Naive thymus-derived CD8-positive, alpha-beta T cell (primary cell): ENCODE data around the gene FAM217A. TPM values are rescaled to one million over a fixed set of nuclear protein-coding genes. Genes with fewer than 3 reads are reported as not detected.
"Not testable (repeated sequence)": the region's sequence is repeated elsewhere in the genome, so short reads cannot be mapped to it uniquely, and the experiment has no call there.

ENCODE experiments used
- ATAC-seq, 2 donors: fragments of 150-1000 bp; cut with Tn5 transposase in 1 of 2; sonication (Bioruptor Pico), chemical (Tn5 transposase) in 1 of 2; 1 replicate in 1 of 2; 2 replicates in 1 of 2; pipeline ENCODE4 v1.10.0; 2021; ENCODE audit warnings: mild to moderate bottlenecking in 2 of 2, moderate library complexity in 2 of 2
- POLR2A ChIA-PET: fragments of 350-600 bp; sonication (Branson Sonifier 250); formaldehyde crosslinking; loops from one replicate; lab custom pipeline; 2021; ENCODE audit warnings: antibody characterized with exemption; lab: Charles Lee
- DNase-seq, 10 donors: peaks; one replicate each; pipeline versions ENCODE4 v3.0.0 to v3.0.0-alpha.2; 2020 to 2022
- H3K27ac Mint-ChIP-seq, 10 donors: one replicate each; pipeline ENCODE4 v1.8.0; 2020 to 2022; ENCODE audit warnings: mild to moderate bottlenecking in 10 of 10, mixed read lengths in 10 of 10, moderate library complexity in 4 of 10, inconsistent platforms in 1 of 10
- H3K27me3 Mint-ChIP-seq, 5 donors: one replicate each; pipeline ENCODE4 v1.8.0; 2021 to 2022; ENCODE audit warnings: mixed read lengths in 5 of 5
- H3K36me3 Mint-ChIP-seq, 3 donors: one replicate each; pipeline ENCODE4 v1.8.0; 2020 to 2022; ENCODE audit warnings: mixed read lengths in 3 of 3, mild to moderate bottlenecking in 2 of 3, inconsistent platforms in 1 of 3
- H3K4me1 Mint-ChIP-seq, 4 donors: one replicate each; pipeline ENCODE4 v1.8.0; 2021 to 2022; ENCODE audit warnings: mixed read lengths in 4 of 4
- H3K4me3 Mint-ChIP-seq, 10 donors: one replicate each; pipeline ENCODE4 v1.8.0; 2020 to 2022; ENCODE audit warnings: mild to moderate bottlenecking in 10 of 10, mixed read lengths in 10 of 10, moderate library complexity in 6 of 10, inconsistent platforms in 1 of 10
- H3K9me3 Mint-ChIP-seq, 9 donors: one replicate each; pipeline ENCODE4 v1.8.0; 2020 to 2022; ENCODE audit warnings: mixed read lengths in 9 of 9, mild to moderate bottlenecking in 3 of 9, inconsistent platforms in 1 of 9, moderate library complexity in 1 of 9
- polyA plus RNA-seq, 3 donors: library from polyadenylated mRNA; unstranded; fragments of 300-500 nt; fragmentation: Illumina TruSeq; gene quantifications; one replicate each; pipeline ENCODE4 v1.2.3, GENCODE V29; 2021
- total RNA-seq, 8 experiments: library from RNA in 2 of 8; stranded (reverse) in 2 of 8; gene quantifications; one replicate each; pipeline ENCODE4 v1.2.3 and lab custom pipeline; 2021 to 2026

Gene FAM217A
- total and polyA plus RNA-seq, 5 experiments from 2014 or later = 0.08 to 0.23 TPM; not detected in 3

DNA sequence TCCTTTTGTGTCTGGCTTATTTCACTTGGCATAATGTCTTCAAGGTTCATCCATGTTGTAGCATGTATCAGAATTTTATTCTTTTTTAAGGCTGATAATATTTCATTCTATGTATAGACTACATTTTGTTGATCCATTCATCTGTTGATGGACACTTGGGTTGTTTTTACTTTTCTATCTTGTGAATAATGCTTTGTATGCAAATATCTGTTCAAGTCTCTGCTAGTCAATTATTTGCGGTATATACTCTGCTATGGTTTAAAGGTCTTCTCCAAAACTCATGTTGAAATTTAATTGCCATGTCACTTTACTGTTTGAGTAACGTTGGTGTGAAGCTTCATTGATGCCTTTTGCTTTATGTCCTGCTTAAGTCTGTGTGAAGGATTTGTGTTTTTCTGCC lies 28.9 kb upstream of the FAM217A start:
- DNase-seq (no peak), ATAC-seq (no peak)
- peaks cover 0 to 11% (median 10%) of the 10 kb centered on the region in 9 donors for H3K9me3 Mint-ChIP-seq
- POLR2A ChIA-PET = no interaction called here
- H3K27me3 Mint-ChIP-seq = peaks cover 0 to 1% (median 0%) of the 10 kb centered on the region in 5 donors
- peaks cover 0 to 5% (median 2%) of the 10 kb centered on the region in 4 donors for H3K4me1 Mint-ChIP-seq
- no peak overlapping the region for H3K27ac Mint-ChIP-seq
- H3K36me3 Mint-ChIP-seq = peaks cover 0 to 14% (median 7%) of the 10 kb centered on the region in 3 donors
- H3K4me3 Mint-ChIP-seq = no peak overlapping the region

DNA sequence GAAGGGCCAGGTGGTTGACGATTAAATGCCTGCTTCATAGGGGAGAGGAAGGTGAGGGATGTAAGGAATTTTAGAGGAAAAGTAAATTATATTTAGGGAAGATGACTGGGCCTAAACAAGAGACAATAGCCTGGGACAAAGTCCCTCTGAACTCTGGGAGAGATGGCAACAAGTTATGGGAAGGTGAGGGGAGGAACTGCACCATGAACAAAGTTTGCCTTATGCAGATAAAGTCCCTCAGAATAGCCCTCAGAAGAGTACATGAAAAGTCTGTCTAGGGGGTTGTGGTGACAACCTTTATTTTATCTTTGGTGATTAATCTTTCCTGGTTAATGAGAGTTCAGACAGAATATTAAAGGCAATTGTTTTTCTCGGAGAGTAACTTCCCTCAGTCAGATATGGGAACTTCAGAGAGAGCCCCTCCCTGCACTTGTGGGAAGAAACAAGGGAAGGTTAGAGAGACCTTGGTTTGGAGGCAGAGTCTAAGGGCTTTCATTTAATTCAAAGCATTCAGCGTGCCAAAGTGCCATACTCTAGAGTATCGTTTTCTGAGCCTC lies 27.1 kb upstream of the FAM217A start:
- Mint-ChIP-seq H3K27me3 (no peaks in the 10 kb centered on the region), H3K27ac (peak overlapping the region in 1 of 10 donors; percentile 15), H3K4me1 (peaks cover 0 to 5% (median 2%) of the 10 kb centered on the region in 4 donors), H3K4me3 (no peak overlapping the region), H3K36me3 (no peaks in the 10 kb centered on the region), H3K9me3 (no peaks in the 10 kb centered on the region)
- no peak for ATAC-seq
- POLR2A ChIA-PET = no interaction called here
- no peak for DNase-seq

DNA sequence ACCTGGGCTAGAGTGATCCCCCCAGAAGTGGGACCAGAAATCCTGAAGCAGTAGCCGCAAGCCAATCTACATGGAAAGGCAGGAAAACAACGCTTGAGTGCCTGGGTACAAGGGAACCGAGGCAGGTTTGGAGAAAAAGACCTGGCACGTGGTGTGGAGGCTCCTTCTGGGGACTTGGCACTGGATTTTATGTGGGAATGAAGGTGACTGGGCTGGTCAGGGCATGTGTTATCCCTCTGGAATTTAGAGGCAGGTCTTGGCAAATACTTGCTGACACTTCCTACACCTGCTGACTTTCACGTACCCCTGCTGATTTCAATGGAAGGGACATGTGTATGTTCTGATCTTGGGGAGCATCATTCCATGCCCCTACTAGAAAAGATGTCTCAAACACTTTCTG lies 25.0 kb upstream of the FAM217A start:
- no peak overlapping the region for H3K27ac Mint-ChIP-seq
- POLR2A ChIA-PET = no interaction called here
- DNase-seq (no peak), ATAC-seq (no peak)
- H3K4me1 Mint-ChIP-seq = peaks cover 0 to under 1% (median 0%) of the 10 kb centered on the region in 4 donors
- no peaks in the 10 kb centered on the region for H3K9me3 Mint-ChIP-seq
- H3K36me3 Mint-ChIP-seq = no peaks in the 10 kb centered on the region
- peaks cover 0 to 2% (median 0%) of the 10 kb centered on the region in 5 donors for H3K27me3 Mint-ChIP-seq
- no peak overlapping the region for H3K4me3 Mint-ChIP-seq

DNA sequence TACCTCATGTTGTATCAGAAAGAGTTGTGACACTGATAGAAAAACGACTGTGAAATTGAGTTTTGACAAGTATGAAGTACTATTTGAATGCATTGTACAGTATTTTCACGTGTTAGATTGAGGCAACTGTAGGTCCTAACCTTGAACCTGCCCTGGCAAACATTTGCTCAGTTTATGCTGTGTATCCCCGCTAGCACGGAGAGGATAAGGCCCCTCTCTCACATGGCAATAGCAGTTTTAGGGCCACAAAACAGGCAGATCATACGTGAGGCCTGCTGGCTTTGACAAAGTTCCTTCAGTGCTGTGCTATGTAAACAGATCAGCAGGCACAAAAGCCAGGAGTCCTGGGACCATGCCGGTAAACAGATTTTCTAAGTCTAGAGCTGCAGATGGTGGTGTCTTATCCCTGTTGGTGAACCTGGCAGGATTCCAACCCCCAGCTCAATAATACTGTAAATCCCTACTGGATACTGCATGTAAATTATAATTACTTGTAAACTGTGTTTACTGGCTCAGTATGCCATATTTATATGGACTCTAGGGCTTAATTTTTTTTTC lies 23.8 kb upstream of the FAM217A start:
- Mint-ChIP-seq H3K9me3 (no peaks in the 10 kb centered on the region), H3K36me3 (no peaks in the 10 kb centered on the region), H3K27me3 (peaks cover 0 to 2% (median 0%) of the 10 kb centered on the region in 5 donors), H3K27ac (no peak overlapping the region), H3K4me3 (no peak overlapping the region), H3K4me1 (no peaks in the 10 kb centered on the region)
- ATAC-seq (no peak), DNase-seq (no peak)
- POLR2A ChIA-PET = no interaction called here

DNA sequence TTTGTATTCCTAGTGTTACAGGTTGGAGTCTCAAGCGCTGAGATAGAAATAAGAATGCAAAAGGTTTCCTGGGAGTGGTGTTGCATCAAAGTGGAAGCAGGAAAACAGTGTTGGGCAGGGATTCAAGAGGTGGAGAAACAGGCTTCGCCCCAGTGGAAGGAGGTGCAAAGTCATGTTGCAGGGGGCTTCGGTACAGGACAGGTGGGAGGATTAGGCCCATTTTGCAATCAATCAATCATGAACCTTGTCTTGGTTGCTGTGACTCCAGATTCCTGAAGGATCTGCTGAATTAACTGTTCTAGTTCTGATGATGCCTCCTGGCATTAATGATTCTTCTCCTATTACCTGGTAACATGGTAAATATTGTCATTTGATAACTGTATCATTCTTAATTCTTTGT lies 22.4 kb upstream of the FAM217A start:
- H3K27ac Mint-ChIP-seq = no peak overlapping the region
- H3K9me3 Mint-ChIP-seq = no peaks in the 10 kb centered on the region
- no peak overlapping the region for H3K4me3 Mint-ChIP-seq
- no peaks in the 10 kb centered on the region for H3K4me1 Mint-ChIP-seq
- ATAC-seq (no peak), DNase-seq (no peak)
- peaks cover 0 to 2% (median 0%) of the 10 kb centered on the region in 5 donors for H3K27me3 Mint-ChIP-seq
- POLR2A ChIA-PET = no interaction called here
- H3K36me3 Mint-ChIP-seq = no peaks in the 10 kb centered on the region

DNA sequence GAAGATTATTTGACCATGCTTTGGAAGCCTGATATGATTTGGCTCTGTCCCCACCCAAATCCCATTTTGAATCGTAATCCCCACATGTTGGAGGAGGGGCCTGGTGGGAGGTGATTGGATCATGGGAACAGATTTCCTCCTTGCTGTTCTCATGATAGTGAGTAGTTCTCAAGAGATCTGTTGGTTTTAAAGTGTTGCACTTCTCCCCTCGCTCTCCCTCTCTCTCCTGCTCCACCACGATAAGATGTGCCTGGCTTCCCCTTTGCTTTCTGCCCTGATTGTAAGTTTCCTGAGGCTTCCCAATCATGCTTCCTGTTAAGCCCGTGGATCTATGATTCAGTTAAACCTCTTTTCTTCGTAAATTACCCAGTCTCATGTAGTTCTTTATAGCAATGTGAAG lies 21.7 kb upstream of the FAM217A start:
- Mint-ChIP-seq H3K4me1 (no peaks in the 10 kb centered on the region), H3K27me3 (peaks cover 0 to 2% (median 0%) of the 10 kb centered on the region in 5 donors), H3K36me3 (no peaks in the 10 kb centered on the region), H3K4me3 (no peak overlapping the region), H3K27ac (no peak overlapping the region), H3K9me3 (no peaks in the 10 kb centered on the region)
- ATAC-seq (no peak), DNase-seq (no peak)
- POLR2A ChIA-PET = no interaction called here

DNA sequence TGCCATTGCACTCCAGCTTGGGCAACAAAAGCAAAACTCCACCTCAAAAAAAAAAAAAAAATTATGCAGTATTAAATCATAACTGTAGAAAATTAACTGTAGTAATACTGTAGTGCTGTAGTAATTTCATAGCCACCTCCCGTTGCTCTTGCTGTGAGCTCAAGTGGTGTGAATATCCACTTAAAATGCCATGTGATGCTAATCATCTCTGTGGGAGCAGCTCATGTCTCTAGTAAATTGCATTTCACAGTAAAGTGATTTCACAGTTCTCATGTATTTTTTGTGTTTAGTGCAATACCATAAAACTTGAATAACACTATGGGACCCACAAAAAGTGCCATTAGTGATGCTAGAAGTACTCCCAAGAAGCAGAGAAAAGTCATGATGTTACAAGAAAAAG lies 14.4 kb upstream of the FAM217A start:
- Mint-ChIP-seq H3K4me1 (no peaks in the 10 kb centered on the region), H3K27ac (no peak overlapping the region), H3K9me3 (no peaks in the 10 kb centered on the region), H3K27me3 (peaks cover 0 to 3% (median 0%) of the 10 kb centered on the region in 5 donors), H3K4me3 (no peak overlapping the region), H3K36me3 (no peaks in the 10 kb centered on the region)
- ATAC-seq (no peak), DNase-seq (no peak)
- POLR2A ChIA-PET = no interaction called here

DNA sequence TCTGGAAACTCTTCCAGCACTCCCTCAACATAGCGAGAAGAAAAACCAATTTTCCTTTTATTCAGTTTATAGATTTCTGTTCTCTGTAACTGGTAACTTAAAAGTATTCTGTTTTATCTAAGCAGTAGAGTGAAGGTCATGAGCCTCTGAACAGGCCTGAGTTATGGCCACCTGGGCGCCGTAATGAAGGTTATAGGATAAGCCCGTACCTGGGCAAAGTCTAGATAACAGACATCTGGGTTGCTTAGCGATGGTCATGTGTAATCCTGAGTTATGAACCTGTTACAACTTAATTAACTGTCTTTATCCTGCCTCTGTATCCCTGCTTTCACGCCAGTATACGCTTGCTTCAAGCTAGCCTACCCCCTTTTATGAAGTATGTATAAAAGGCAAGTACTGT lies 13.0 kb upstream of the FAM217A start:
- POLR2A ChIA-PET = no interaction called here
- H3K27ac Mint-ChIP-seq = no peak overlapping the region
- H3K9me3 Mint-ChIP-seq = no peaks in the 10 kb centered on the region
- H3K4me1 Mint-ChIP-seq = no peaks in the 10 kb centered on the region
- H3K27me3 Mint-ChIP-seq = peaks cover 0 to 3% (median 0%) of the 10 kb centered on the region in 5 donors
- H3K36me3 Mint-ChIP-seq = no peaks in the 10 kb centered on the region
- H3K4me3 Mint-ChIP-seq = no peak overlapping the region
- no peak for ATAC-seq
- no peak for DNase-seq

DNA sequence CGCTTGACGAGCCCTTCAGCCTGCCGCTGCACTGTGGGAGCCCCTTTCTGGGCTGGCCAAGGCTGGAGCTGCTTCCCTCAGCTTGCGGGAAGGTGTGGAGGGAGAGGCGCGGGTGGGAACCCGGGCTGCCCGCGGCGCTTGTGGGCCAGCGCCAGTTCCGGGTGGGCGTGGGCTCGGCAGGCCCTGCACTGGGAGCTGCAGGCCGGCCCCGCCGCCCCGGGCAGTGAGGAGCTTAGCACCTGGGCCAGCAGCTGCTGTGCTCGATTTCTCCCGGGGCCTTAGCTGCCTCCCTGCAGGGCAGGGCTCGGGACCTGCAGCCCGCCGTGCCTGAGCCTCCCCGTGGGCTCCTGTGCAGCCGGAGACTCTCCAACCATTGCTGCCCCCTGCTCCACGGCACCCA lies 11.1 kb upstream of the FAM217A start:
- ATAC-seq, H3K9me3 Mint-ChIP-seq, H3K27ac Mint-ChIP-seq, H3K4me3 Mint-ChIP-seq, H3K27me3 Mint-ChIP-seq, DNase-seq, H3K4me1 Mint-ChIP-seq, H3K36me3 Mint-ChIP-seq, POLR2A ChIA-PET: not testable (repeated sequence)

DNA sequence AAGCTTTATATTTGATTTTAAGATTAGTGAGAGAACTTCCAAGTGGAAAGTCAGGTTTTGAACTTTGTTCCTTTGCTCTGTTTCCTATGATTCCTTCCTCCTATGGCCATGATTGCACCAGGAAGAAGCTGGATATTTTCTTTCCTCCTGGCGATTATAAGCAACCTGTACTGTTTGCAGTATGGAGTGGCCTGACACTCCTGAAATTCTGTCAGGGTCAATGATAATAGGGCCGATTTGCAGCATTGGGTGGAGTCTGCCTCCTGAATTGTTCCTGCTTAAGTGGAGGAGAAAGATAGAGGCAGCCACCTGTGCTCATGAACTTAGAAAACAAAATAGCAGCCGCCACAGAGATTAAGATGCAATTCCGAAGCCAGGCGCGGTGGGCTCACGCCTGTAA lies 9.8 kb upstream of the FAM217A start:
- Mint-ChIP-seq H3K4me1 (no peaks in the 10 kb centered on the region), H3K36me3 (no peaks in the 10 kb centered on the region), H3K27ac (no peak overlapping the region), H3K4me3 (no peak overlapping the region), H3K27me3 (peaks cover 0 to 3% (median 0%) of the 10 kb centered on the region in 5 donors), H3K9me3 (no peaks in the 10 kb centered on the region)
- POLR2A ChIA-PET = no interaction called here
- no peak for DNase-seq
- no peak for ATAC-seq

DNA sequence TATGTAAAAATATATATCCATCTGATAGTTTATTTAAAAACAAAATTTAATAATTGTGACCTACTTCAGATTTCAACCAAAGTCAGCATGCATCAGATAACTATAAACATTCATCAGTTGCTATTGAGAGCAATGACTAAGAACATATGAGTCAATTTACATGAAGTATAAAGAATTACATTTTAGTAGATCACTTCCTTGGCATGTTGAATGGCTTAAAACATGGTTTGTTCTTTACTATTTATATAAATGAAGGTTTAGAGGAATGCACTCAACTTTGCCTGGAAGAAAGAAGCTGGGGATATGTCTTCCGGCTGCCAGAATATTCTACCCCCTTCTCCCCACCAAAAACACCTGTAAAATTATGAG lies 6.4 kb upstream of the FAM217A start:
- Mint-ChIP-seq H3K27me3 (peaks cover 0 to 3% (median 2%) of the 10 kb centered on the region in 5 donors), H3K4me3 (no peak overlapping the region), H3K36me3 (no peaks in the 10 kb centered on the region)

DNA sequence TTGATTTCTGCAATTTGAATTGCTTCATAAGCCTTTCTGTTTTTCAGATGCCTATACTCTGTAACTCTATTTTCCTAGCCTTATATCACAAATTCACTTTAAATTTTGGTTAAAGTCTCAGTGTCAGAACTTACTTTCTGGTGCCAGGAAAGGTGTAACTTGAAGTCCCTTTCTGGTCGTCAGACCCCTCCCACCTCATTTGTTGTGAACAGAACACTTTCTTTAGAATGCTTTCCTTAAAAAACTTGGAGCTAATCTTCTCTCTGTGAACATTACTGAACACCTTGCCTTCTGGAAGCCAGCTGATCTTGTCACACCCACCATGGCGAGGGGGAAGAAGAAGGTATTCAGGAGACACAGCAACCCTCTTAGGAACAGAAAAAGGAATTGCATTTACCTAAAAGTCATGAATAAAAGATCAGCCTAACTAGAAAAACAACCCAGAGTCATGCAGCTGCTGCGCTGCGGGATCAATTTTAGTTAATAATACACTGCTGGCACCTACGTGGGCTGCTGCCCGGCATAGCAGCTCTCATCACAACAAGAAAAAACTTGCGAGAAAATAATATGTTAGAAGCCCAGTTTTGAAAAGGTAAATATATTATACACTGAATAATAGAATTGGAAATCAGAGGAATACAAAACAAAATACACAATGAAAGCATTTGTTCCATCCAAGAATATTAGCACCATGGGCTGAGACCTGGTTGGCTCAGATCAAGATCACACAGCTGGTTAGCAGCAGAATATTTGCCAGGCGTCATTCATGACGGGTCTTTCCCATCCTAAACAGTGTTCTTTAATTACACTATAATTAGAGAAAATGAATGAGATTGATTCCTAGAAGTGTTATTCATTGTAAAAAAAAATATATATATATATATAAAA lies 5.8 kb upstream of the FAM217A start:
- H3K36me3 Mint-ChIP-seq = no peaks in the 10 kb centered on the region
- ATAC-seq (no peak), DNase-seq (no peak)
- no peaks in the 10 kb centered on the region for H3K9me3 Mint-ChIP-seq
- H3K27ac Mint-ChIP-seq = no peak overlapping the region
- H3K4me3 Mint-ChIP-seq = no peak overlapping the region
- POLR2A ChIA-PET = no interaction called here
- H3K4me1 Mint-ChIP-seq = no peaks in the 10 kb centered on the region
- H3K27me3 Mint-ChIP-seq = peaks cover 0 to 7% (median 4%) of the 10 kb centered on the region in 5 donors

More for the DNA sequence above, 6.4 kb upstream of the FAM217A start:
- H3K4me1 Mint-ChIP-seq = no peaks in the 10 kb centered on the region
- ATAC-seq = no peak
- H3K27ac Mint-ChIP-seq = no peak overlapping the region
- no peak for DNase-seq
- H3K9me3 Mint-ChIP-seq = no peaks in the 10 kb centered on the region
- POLR2A ChIA-PET = no interaction called here

DNA sequence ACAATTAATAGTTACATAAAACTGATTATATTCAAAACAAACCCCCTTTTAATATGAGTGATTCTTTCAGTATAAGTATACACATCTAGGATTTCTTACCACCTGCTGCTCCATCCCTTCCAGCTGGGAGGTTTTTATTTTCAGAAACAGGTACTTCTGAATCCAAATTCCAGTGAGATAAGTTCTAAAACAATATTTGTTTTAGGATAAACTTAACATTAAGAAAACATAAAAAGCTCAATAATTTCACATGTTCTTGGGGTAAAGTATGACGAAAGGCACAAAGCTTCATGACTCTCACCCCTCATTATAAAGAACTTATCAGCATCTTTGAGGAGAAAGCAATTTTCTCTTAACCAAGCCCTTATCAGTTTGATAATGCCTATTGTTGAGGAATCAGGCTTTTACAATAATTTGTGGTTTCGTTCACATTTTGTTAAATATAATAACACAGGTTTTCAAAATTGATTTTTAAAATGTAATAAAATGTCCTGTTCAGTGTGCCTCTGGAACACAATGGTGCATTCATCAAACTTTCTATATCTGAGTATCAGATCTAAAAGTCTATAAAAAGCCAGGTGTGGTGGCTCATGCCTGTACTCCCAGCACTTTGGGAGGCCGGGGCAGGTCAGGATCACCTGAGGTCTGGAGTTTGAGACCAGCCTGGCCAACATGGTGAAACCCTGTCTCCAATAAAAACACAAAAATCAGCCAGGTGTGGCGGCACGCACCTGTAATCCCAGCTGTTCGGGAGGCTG lies 4.3 kb downstream of the FAM217A start:
- no peaks in the 10 kb centered on the region for H3K9me3 Mint-ChIP-seq
- no peak overlapping the region for H3K27ac Mint-ChIP-seq
- no peak for DNase-seq
- no peak overlapping the region for H3K4me3 Mint-ChIP-seq
- ATAC-seq = no peak
- H3K4me1 Mint-ChIP-seq = no peaks in the 10 kb centered on the region
- H3K27me3 Mint-ChIP-seq = peaks cover 10 to 17% (median 14%) of the 10 kb centered on the region in 5 donors
- POLR2A ChIA-PET = no interaction called here
- H3K36me3 Mint-ChIP-seq = no peaks in the 10 kb centered on the region
